ENCODE measurements around the gene KCNRG.
A peak's percentile ranks its signal among the peaks of the same experiment; 100 is the strongest.
"Not testable (repeated sequence)": the region's sequence is repeated elsewhere in the genome, so short reads cannot be mapped to it uniquely, and the experiment has no call there.

Gene KCNRG, protein sequence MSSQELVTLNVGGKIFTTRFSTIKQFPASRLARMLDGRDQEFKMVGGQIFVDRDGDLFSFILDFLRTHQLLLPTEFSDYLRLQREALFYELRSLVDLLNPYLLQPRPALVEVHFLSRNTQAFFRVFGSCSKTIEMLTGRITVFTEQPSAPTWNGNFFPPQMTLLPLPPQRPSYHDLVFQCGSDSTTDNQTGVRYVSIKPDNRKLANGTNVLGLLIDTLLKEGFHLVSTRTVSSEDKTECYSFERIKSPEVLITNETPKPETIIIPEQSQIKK

DNA sequence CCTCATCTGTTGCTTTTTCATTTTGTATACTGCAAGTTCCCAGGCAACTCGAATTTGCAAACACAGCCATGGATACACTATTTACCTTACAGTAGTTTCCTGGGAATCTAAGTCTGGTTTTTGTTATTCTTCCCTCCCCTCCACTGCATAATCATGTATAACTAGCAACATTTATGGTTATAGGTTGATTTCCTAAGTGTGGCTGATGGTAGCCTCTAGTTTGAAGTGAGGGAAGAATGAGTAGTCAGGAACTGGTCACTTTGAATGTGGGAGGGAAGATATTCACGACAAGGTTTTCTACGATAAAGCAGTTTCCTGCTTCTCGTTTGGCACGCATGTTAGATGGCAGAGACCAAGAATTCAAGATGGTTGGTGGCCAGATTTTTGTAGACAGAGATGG is at the start of gene KCNRG:
TSS of gene KCNRG (plus strand) at position 187 of the 400 bp plus-strand sequence. CDS start at position 237, 50 bp downstream.
- DNase-seq, result no peak

DNA sequence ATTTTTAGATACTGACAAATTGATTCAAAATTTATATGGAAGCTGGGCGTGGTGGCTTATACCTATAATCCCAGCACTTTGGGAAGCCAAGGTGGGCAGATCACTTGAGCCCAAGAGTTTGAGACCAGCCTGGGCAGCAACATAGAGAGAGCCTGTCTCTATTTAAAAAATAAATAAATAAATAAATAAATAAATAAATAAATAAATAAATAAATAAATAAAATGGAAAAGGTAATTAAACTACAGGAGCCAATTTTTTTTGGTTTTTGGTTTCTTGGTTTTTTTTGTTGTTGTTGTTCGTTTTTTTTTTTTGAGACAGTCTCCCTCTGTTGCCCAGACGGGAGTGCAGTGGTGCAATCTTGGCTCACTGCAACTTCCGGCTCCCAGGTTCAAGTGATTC is 47.8 kb upstream of the KCNRG start:
- DNase-seq, result no peak

DNA sequence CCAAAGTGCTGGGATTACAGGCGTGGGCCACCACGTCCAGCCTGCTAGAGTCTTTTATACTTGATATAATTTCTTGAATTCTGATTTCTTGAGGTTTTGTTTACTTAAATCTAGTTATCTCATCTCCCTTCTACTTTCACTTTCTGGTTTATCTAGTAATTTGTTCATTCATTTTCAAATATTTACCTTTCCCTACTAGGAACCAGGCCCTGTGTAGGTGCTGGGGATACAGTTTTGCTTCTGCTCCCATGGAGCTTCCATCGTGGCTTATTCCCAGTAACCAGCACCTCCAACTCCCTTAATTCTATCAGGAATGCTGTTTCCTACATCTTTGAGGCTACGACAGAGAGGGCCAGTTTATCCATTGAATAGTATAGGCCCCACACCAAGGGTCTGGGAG is 42.5 kb upstream of the KCNRG start:
- no peak for DNase-seq

DNA sequence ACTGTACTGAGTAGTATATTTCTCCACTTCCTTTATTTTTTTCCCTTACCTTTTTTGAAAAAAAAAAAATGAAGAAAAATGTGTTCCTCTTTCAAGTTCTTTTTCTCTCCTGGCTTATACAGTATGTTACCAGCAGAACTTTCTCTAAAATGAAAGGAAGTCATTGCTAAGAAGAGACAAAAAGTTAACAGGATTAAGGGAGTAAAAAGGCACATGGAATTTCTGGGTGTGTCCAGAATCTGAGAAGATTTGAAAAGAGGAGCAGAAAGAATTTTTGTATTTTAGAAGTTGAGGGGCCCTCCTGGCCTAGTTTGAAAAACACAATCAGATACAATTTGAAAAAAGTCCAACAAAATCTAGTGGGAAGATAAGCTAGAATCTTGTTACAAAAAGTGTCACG is 39.4 kb upstream of the KCNRG start:
- DNase-seq, result no peak

DNA sequence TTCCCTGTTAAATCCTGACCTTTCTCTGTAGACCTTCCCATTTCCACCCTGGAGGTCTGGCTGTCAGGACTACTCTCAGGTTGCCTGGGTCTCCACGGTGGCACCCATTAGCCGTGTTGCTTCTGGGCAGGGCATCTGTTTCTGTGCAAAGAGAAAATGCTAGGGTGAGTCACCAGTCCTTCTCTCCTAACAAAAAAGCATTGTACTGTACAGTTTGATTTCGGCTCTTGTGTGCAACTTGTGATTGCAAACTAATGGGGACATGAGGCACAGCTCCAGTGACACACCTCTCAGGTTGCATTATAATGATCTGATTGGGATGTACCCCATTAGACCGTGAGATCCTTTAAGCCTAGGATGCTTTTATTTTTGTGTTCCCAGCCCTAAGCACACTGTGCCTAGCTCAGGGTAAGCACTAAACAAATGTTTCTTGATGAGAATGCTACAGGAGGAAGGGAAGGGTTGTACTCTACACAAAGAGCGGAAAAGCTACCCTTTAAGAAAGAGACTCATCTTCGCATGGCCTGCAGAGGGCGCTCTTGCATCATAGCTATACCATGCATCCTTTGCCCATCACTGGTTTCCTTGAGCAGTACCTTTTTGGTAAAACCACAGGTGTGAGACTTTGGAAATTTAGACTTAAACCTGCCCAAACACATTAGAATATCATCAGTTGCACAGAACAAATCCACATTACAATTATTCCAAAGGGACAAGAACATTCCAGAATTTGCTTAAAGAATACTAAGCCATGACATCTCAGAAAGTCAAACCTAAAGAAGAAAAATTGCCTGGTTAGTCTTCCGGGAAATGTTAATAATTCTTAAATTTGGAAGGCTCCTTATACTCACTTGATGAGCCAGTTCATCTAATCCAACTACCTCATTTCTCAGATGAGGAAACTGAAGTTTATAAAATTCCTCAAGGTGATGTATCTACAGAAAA is 38.7 kb upstream of the KCNRG start:
- DNase-seq, result peak; percentile 92

DNA sequence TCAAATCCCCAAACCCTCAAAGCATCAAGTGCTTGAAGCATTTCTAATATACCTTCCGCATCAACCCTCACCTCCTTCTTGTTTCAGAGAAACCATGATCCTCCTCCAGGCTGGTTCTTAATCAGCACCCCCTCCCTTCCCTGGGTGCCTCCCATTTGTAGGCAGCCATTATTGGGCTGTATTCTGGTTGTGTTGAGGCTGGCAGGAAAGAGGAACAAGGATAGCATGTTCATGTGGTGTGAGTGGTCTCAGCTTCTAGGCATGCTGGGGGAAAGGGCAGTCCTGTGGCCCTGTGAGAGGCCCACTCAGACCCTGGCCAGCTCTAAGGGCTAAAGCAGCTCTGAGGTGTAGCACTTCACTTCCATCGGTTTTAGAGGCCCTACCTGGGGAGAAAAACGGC is 37.3 kb upstream of the KCNRG start:
- DNase-seq, result no peak

DNA sequence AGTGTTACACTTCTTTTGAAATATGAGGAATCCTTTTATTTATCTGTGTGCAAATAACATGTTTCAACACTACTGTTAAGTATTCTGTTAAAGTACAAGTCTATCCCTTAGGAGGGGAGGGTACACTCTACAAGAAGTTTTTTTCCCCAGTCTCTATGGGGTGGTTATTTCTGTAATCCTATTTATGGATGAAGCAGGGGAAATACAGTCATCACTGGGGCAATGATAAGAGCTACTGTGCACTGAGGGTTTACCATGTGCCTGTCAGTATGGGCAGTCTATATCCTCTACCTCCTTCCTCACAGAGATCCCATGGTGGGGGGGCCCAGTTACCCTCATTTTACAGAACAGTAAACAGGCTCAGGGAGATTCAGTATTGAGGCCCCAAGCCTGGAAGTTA is 35.0 kb upstream of the KCNRG start:
- DNase-seq, result no peak

DNA sequence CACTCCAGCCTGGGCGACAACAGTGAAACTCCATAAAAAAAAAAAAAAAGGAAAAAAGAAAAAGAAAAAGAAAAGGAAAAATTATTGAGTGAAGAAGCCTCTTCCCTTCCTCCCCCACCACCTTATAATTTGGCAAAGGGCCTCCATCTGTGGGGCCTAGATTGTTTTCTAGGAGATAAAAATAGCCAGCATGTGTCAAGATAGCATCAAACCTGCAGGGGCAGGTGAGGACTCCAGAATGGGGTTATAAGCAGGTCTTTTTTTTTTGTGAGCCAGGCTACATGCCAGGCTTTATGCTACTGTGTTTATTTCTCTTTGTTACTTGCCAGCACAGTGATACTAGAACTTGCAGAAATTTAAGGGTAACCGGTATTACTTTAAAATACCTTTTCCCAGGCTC is 30.1 kb upstream of the KCNRG start:
- DNase-seq, result no peak

DNA sequence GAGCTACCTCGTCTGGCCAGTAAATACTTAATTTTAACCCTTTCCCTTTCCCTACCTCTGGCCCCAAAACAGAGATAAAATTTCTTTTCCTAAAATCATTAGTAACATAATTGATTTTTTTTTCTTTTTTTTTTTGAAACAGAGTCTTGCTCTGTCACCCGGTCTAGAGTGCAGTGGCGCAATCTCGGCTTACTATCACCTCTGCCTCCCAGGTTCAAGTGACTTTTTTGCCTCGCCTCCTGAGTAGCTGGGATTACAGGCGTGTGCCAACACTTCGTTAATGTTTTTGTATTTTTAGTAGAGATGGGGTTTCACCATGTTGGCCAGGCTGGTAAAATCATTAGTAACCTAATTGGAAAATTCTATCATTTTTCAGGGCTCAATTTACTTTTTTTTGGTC is 28.8 kb upstream of the KCNRG start:
- no peak for DNase-seq

DNA sequence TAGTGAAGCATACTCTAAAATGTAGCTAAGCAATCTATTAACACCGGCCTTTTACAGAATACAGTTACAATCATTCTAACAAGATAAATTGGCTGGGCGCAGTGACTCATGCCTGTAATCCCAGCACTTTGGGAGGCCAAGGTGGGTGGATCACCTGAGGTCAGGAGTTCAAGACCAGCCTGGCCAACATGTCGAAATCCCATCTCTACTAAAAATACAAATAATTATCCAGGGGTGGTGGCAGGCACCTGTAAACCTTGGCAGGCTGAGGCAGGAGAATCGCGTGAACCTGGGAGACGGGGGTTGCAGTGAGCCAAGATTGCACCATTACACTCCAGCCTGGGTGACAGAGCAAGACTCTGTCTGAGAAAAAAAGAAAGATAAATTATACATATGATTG is 24.6 kb upstream of the KCNRG start:
- not testable (repeated sequence) for DNase-seq

DNA sequence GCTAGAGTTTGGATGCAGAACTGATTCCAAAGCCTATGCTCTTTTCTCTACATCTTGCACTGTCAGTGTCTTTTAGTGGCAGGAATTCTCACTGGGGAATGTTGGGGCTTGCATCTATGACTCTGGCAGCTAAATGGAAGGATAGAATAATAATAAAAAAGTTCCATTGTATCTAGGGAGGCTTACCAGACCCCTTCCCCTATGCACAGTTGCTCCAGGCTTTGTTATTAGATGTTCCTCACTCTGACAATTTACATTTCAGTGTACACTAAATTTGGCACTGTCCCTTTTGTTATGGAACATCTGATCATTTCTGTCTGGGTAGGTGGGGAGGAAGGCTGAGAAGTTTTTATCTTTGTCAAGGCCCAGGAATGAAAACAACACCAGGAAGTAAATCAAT is 22.1 kb upstream of the KCNRG start:
- DNase-seq, result no peak

DNA sequence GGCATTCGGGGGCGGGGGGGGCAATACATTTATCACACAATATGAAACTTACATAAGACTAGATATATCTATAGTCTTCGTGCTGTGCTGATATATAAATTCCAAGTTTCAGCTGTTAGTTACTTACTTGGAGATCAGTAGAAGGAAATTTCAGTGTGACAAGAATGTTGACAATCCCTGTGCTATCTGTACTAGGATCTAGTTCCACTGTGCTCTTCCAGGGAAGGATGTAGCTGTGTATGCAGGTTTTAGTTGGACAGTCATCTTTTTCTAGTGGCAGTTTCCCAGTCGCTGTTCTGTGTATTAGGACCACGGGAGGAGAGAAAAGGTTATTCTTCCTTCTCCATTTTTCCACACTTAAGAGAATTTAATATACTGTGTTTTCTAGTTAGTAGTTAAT is 21.6 kb upstream of the KCNRG start:
- DNase-seq, result no peak

DNA sequence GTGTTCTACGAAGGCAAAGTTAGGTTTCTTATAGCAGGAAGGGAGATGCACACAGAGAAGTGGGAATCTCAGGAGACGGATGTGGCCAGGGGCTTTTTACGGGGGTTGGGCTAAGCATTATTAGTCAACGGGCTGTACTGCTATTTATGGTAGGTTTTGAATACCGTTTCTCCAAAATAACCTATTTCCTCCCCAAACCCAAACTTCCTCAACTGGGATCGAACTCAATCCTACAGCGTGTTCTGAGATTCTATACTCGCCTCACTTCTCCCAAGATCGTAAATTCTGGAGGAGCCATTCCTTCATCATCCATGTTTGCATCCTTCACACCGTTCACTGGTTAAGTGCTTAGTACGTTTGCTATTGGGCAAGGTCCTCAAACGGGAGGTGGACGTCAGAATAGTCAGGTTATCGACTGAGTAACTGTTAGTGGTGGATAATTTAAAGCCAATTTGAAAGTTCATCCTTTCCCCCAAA is 19.6 kb upstream of the KCNRG start:
- DNase-seq, result no peak

DNA sequence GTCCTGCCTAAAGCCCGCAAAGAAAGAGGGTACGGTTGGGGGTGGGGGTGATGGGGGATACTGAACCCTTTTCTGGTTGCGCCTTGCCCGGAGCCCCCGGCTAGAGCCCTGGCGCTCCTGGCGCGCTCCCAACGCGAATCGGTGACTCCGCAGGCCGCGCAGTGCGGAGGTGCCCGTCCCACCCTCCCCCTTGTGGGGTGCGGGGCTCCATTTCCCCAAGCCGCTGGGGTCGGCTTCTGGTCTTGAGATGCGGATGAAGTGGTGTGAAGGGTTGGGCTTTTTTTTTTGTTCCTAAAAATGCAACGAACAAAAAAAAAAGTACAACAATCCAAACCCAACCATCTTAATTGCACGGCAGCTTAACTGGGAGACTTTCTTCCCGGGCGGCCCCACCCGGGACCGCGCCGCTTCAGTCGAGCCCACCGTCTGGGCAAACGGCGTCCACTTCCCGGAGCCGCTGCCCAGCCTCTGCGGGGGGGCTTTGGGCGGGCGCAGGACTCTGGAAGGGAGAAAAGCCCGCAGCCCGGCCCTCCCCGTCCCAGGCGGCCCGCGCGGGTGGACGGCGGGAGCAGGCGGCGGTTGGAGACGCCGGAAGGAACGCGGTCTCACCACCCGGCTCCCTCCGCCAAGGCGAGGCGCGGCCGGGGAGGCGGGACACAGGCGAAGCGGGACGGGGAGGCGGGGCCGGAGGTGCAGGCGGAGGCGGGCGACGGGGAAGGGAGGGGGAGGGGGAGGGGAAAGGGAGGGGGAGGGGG is 18.9 kb upstream of the KCNRG start:
- DNase-seq, result peak; percentile 96

DNA sequence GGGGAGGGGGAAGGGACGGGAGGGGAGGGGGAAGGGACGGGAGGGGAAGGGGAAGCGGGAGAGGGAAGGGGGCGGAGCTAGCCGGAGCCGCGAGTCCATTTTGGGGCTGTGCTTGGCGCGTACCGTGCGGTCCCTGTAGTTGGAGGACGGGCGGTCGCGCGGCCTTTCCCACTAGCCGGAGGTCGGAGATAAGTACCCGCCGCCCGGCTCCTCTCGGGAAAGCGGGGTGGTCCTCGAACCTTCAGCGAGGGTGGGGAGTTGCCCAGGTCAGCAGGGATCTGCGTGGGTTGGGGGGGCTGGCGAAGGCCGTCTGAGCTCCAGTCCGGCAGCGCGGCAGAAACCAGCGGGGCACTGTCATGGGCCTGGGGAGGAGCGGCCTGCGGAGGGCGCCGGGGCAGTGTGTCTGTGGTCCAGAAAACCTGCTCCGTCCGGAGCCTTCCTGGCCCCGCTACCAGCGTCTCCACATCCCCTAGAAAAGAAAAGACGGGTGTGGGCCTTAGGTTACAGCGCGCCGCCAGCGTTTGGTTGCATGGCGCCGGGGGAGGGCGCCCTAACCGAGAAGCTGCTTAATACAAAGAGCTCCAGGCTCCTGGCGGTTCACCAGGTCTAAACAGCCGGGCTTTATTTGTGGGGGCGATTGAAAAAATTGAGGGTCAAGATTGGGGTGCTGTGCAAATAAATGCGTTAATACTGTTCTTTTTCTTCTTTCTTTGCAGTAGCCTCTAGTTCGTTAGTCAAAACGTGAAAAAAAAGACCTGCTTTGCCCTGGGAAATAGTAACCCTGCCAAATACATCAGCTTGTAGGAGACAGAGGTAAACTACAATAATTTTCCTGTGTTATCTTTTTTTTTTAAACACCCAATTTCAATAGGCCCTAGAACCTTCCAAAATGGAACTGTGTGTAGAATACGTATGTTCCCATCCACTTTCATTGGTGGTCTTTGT is 18.0 kb upstream of the KCNRG start, which contains the start of gene TRIM13:
TSS of gene TRIM13 (plus strand) at position 92 of the 945 bp plus-strand sequence. CDS start 14,899 bp downstream, outside the sequence.
- DNase-seq, result peak; percentile 93

DNA sequence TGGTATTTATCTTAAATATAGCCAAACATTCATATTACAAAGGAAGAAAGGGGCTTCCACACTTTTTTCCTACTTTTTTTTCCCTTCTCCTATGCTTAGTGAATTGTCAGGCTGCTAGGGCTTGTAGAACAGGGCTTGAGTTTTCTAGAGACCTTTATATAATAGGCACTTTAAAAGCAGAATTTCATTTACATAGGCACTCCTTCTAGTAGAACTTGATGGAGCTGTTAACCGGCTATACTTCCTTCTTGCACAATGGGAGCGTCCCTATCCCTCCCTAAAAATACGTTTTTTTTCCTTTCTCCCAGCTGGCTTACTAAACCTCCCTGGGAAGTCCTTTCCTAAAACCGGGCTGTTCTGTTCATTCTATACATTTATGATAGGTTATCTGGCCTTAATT is 17.3 kb upstream of the KCNRG start:
- DNase-seq, result no peak

DNA sequence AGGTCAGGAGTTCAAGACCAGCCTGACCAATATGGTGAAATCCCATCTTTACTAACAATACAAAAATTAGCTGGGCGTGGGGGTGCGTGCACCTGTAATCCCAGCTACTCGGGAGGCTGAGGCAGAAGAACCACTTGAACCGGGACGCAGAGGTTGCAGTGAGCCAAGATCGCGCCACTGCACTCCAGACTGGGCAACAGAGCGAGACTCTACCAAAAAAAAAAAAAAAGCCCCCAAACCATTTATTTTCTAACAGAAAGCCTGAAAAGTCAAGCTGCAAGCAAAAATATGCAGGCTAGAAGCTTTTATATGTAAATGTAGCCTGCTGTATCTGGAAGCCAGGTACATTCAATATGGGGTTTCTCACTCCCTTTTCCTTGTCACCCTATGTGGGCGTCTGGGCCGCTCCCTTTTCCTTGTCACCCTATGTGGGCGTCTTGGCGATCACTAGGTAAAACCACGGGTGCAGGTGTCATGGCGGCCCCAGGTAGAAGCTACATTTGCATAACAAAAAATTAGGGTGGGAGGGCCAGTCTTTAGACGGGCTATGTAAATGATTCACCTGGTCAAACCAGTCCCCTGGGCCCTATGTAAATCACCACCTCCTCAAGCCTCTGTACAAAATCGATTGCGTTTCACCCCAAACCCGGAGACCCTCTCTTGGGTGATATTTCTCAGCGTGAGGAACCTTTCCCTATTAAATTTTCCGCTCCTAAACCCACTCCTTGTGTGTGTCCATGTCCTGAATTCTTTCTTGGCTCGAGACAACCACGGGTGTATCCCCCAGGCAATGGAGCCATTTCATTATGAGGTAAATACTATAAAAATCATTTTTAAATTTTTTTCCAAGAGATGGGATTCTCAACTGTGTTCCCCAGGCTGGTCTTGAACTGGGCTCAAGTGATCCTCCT is 16.3 kb upstream of the KCNRG start:
- no peak for DNase-seq

DNA sequence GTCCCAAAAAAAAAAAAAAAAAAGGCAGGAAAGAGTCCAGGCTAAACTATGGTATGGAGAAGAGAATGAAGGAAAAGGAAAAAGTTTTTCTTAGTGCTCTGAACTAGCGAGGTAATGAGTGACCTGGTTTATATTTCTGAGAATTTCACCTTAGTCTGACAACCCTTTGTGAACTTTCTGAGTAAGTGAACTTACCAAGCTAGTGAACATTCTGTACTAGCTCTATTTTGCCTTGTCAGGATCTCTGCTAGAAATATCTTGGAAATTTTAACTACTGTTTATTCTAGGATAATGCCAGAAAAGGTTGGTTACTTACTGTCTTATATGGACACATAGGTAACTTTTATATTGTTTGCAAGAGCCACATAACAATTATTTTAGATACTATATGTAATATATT is 14.0 kb upstream of the KCNRG start:
- no peak for DNase-seq

DNA sequence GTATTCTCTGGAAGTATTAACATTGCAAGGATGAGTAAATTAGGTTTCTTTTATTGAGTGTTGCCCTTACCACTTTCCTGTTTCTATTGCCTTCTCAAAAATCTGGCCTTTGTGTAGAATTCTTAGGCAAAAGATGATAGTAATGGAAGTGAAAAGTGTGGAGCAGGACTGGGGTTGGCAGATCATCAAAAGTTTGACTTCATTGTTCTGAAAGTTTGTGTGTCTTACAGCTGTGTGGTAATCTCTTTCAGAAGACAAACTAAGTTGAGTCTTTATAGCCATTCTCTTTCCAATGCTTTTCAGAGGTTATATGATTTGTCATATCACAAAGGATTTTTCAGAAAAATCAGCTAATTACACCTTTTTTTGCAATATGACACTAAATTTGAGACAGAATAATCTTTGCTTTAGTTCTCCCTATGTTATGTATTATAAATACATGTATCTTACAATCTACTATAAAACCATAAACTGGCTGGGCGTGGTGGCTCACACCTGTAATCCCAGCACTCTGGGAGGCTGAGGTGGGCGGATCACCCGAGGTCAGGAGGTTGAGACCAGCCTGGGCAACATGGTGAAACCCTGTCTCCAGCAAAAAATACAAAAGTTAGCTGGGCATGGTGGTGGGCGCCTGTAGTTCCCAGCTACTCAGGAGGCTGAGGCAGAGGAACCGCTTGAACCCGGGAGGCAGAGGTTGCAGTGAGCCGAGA is 8.7 kb upstream of the KCNRG start:
- DNase-seq, result no peak

DNA sequence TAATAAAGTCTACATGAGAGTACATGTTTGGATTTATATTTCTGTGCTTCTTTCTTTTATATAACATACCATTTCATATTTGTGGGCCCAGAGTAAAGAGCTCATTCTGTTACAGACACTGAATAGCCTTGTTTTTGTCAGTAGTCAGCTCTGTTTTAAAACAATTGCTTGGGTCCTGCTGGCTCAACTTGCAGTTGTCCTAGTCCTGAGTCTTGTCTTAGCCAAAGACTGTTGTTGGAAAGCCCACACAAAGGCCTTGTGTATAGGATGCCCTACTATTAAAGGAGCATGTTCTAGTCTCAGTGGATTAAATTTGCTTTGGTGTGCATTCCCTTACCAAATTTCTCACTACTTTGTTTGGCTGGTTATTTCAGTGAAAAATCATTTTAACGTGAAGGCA is 3.8 kb upstream of the KCNRG start:
- no peak for DNase-seq
